LNCaP clone FGC (cell line): Measurements from ENCODE around the gene PCBP3.
"Not testable (repeated sequence)": the region's sequence is repeated elsewhere in the genome, so short reads cannot be mapped to it uniquely, and the experiment has no call there.

Source experiments
- DNase-seq: peaks from one replicate; pipeline ENCODE4 v3.0.0-alpha.2; 2011; ENCODE audit warnings: low read depth
- H3K4me3 ChIP-seq: 2 replicates; pipeline ENCODE4 v1.5.1; 2011; ENCODE audit warnings: mild to moderate bottlenecking, low read depth, low read length, control low read depth
- TF ChIP-seq, protein P1 (sequence below): IDR thresholded peaks from 2 replicates; pipeline ENCODE4 v1.5.1; 2012; ENCODE audit warnings: mild to moderate bottlenecking; ENCODE audit not compliant: control insufficient read depth, insufficient read depth; ENCODE audit errors: extremely low read depth

Gene PCBP3

GRCh38 chr21:45713613-45714012, 70.1 kb downstream of the PCBP3 start:
- TF ChIP-seq, protein P1, sequence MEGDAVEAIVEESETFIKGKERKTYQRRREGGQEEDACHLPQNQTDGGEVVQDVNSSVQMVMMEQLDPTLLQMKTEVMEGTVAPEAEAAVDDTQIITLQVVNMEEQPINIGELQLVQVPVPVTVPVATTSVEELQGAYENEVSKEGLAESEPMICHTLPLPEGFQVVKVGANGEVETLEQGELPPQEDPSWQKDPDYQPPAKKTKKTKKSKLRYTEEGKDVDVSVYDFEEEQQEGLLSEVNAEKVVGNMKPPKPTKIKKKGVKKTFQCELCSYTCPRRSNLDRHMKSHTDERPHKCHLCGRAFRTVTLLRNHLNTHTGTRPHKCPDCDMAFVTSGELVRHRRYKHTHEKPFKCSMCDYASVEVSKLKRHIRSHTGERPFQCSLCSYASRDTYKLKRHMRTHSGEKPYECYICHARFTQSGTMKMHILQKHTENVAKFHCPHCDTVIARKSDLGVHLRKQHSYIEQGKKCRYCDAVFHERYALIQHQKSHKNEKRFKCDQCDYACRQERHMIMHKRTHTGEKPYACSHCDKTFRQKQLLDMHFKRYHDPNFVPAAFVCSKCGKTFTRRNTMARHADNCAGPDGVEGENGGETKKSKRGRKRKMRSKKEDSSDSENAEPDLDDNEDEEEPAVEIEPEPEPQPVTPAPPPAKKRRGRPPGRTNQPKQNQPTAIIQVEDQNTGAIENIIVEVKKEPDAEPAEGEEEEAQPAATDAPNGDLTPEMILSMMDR, result no peak
- DNase-seq, result no peak
- H3K4me3 ChIP-seq, result no peak overlapping the region

GRCh38 chr21:45715441-45715840, 71.9 kb downstream of the PCBP3 start:
- DNase-seq, result no peak
- TF ChIP-seq, protein P1, result no peak
- no peak overlapping the region for H3K4me3 ChIP-seq

GRCh38 chr21:45718413-45718812, 74.9 kb downstream of the PCBP3 start:
- H3K4me3 ChIP-seq, result no peak overlapping the region
- no peak for DNase-seq
- TF ChIP-seq, protein P1, result no peak

GRCh38 chr21:45719177-45719802, 75.8 kb downstream of the PCBP3 start:
- TF ChIP-seq, protein P1, result no peak
- no peak for DNase-seq
- H3K4me3 ChIP-seq, result no peak overlapping the region

DNA sequence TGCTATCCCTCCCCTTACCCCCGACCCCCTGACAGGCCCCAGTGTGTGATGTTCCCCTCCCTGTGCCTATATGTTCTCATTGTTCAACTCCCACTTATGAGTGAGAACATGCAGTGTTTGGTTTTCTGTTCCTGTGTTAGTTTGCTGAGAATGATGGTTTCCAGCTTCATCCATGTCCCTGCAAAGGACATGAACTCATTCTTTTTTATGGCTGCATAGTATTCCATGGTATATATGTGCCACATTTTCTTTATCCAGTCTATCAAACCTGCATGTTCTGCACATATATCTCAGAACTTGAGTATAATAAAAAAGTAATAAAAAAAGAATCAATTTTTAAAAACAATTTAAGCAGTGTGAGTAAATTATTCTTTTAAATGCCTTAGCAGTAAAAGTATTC, 76.7 kb downstream of the PCBP3 start:
- not testable (repeated sequence) for H3K4me3 ChIP-seq, DNase-seq

- TF ChIP-seq, protein P1, result no peak
- no peak overlapping the region for H3K4me3 ChIP-seq
- DNase-seq, result no peak
These were observed 78.1 kb downstream of the PCBP3 start for GRCh38 chr21:45721671-45722070.

- no peak overlapping the region for H3K4me3 ChIP-seq
- TF ChIP-seq, protein P1, result no peak
- DNase-seq, result no peak
These were observed 79.8 kb downstream of the PCBP3 start for GRCh38 chr21:45723049-45723958.
